ENCODE measurements around the gene FAM111A.

The FAM111A gene

DNA sequence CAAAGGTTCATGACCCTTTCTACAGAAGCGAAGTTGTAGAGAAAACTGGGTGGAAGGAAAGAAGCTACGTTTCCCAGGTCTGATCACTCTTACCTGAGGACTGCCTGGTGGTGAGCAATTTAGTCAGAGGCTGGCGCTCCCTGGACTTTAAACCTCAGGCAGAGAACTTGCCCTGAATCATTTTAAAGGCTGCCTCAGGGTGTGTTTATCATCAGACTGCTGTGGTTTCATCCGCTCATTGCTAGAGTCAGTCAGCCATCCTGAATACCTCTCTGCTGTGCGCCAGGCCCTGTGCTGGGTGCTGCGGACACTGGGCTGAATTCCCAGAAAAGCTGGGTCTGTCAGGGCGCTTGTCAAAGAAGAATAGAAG is 32.0 kb downstream of the FAM111A start:
- no peak for DNase-seq (ENCODE audit: low read depth in 1 of 2, low spot score in 1 of 2)
- H3K4me3 ChIP-seq (replicated peaks; ENCODE audit: insufficient read depth, low read length) = no peak overlapping the region
- TF ChIP-seq, protein P1, sequence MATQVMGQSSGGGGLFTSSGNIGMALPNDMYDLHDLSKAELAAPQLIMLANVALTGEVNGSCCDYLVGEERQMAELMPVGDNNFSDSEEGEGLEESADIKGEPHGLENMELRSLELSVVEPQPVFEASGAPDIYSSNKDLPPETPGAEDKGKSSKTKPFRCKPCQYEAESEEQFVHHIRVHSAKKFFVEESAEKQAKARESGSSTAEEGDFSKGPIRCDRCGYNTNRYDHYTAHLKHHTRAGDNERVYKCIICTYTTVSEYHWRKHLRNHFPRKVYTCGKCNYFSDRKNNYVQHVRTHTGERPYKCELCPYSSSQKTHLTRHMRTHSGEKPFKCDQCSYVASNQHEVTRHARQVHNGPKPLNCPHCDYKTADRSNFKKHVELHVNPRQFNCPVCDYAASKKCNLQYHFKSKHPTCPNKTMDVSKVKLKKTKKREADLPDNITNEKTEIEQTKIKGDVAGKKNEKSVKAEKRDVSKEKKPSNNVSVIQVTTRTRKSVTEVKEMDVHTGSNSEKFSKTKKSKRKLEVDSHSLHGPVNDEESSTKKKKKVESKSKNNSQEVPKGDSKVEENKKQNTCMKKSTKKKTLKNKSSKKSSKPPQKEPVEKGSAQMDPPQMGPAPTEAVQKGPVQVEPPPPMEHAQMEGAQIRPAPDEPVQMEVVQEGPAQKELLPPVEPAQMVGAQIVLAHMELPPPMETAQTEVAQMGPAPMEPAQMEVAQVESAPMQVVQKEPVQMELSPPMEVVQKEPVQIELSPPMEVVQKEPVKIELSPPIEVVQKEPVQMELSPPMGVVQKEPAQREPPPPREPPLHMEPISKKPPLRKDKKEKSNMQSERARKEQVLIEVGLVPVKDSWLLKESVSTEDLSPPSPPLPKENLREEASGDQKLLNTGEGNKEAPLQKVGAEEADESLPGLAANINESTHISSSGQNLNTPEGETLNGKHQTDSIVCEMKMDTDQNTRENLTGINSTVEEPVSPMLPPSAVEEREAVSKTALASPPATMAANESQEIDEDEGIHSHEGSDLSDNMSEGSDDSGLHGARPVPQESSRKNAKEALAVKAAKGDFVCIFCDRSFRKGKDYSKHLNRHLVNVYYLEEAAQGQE (IDR thresholded peaks at IDR 0.05; ENCODE audit: insufficient replicate concordance, low read depth) = no peak
- TF ChIP-seq GABPA (IDR thresholded peaks at IDR 0.05; ENCODE audit: low read depth) (no peak), POLR2AphosphoS5 (IDR thresholded peaks at IDR 0.05; ENCODE audit: low read depth) (no peak), SPI1 (IDR thresholded peaks at IDR 0.05; ENCODE audit: borderline replicate concordance, low read depth) (no peak)
- TF ChIP-seq, protein P2, sequence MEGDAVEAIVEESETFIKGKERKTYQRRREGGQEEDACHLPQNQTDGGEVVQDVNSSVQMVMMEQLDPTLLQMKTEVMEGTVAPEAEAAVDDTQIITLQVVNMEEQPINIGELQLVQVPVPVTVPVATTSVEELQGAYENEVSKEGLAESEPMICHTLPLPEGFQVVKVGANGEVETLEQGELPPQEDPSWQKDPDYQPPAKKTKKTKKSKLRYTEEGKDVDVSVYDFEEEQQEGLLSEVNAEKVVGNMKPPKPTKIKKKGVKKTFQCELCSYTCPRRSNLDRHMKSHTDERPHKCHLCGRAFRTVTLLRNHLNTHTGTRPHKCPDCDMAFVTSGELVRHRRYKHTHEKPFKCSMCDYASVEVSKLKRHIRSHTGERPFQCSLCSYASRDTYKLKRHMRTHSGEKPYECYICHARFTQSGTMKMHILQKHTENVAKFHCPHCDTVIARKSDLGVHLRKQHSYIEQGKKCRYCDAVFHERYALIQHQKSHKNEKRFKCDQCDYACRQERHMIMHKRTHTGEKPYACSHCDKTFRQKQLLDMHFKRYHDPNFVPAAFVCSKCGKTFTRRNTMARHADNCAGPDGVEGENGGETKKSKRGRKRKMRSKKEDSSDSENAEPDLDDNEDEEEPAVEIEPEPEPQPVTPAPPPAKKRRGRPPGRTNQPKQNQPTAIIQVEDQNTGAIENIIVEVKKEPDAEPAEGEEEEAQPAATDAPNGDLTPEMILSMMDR (IDR thresholded peaks at IDR 0.05; ENCODE audit: insufficient read depth, low read length) = no peak
- H3K27me3 ChIP-seq (ENCODE audit: insufficient read depth, poor library complexity, severe bottlenecking) = peaks cover 16% of the 10 kb centered on the region
- H3K27ac ChIP-seq (replicated peaks) = no peak overlapping the region

DNA sequence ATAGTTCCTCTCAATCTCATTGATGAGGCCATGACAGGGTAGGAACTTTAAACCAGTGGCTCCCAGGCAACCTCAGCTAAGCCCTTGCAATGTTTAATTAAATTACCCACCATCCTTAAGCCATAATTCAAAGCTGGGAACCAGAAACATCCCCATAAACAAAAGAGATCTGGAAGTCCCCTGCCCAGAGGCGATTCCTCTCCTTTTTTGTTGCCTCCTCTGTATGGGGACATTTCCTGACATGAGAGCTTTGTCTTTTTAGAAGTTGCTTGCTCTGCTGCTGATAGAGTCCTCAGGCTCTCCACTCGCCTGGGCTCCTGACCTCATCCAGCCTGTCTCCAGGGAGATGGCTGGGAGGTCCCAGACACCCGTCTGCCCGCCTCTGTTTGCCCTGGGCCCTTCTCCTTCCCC is 32.4 kb downstream of the FAM111A start:
- no peak overlapping the region for H3K27ac ChIP-seq (replicated peaks)
- peaks cover 16% of the 10 kb centered on the region for H3K27me3 ChIP-seq (ENCODE audit: insufficient read depth, poor library complexity, severe bottlenecking)
- DNase-seq (ENCODE audit: low read depth in 1 of 2, low spot score in 1 of 2) = no peak
- TF ChIP-seq POLR2AphosphoS5 (IDR thresholded peaks at IDR 0.05; ENCODE audit: low read depth) (no peak), SPI1 (IDR thresholded peaks at IDR 0.05; ENCODE audit: borderline replicate concordance, low read depth) (no peak), GABPA (IDR thresholded peaks at IDR 0.05; ENCODE audit: low read depth) (no peak)
- TF ChIP-seq, protein P1 (IDR thresholded peaks at IDR 0.05; ENCODE audit: insufficient replicate concordance, low read depth) = no peak
- TF ChIP-seq, protein P2 (IDR thresholded peaks at IDR 0.05; ENCODE audit: insufficient read depth, low read length) = no peak
- no peak overlapping the region for H3K4me3 ChIP-seq (replicated peaks; ENCODE audit: insufficient read depth, low read length)

DNA sequence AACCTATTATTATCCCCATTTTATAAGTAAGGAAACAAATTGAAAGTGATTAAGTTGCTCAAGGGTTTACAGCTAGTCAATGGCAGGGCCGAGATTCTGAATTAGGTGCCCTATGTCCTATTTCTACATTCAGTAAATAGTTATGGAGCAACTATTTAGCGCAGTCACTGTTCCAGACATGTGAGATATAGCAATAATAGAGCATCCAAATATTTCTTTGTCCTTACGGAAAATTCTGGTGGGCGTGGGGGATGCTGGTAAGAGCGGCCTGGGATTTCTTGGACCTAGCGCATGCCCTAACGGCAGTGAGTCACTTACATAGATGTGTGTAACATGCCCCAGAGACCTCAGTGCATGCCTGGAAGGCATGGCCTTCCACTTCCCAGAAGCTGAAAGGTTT is 33.7 kb downstream of the FAM111A start:
- H3K4me3 ChIP-seq (replicated peaks; ENCODE audit: insufficient read depth, low read length) = no peak overlapping the region
- TF ChIP-seq POLR2AphosphoS5 (IDR thresholded peaks at IDR 0.05; ENCODE audit: low read depth) (no peak), GABPA (IDR thresholded peaks at IDR 0.05; ENCODE audit: low read depth) (no peak), SPI1 (IDR thresholded peaks at IDR 0.05; ENCODE audit: borderline replicate concordance, low read depth) (no peak)
- TF ChIP-seq, protein P1 (IDR thresholded peaks at IDR 0.05; ENCODE audit: insufficient replicate concordance, low read depth) = no peak
- TF ChIP-seq, protein P2 (IDR thresholded peaks at IDR 0.05; ENCODE audit: insufficient read depth, low read length) = no peak
- DNase-seq (ENCODE audit: low read depth in 1 of 2, low spot score in 1 of 2) = no peak
- H3K27ac ChIP-seq (replicated peaks) = no peak overlapping the region
- H3K27me3 ChIP-seq (ENCODE audit: insufficient read depth, poor library complexity, severe bottlenecking) = peaks cover 16% of the 10 kb centered on the region

All from HL-60 (cell line).